Activated CD8-positive, alpha-beta T cell treated with anti-CD3 and anti-CD28 coated beads for 36 hours (primary cell): ENCODE data around the gene GPR85. TPM values are rescaled to one million over a fixed set of nuclear protein-coding genes. Genes with fewer than 3 reads are reported as not detected.

Experiments used
- ATAC-seq: fragments of 200-7000 bp; cut with Tn5 transposase; one replicate; pipeline ENCODE4 v1.10.0; 2021; ENCODE audit warnings: mild to moderate bottlenecking, moderate library complexity
- CTCF ChIA-PET: fragments of 350-600 bp; sonication (Branson Sonifier 250); formaldehyde crosslinking; loops from one replicate; lab custom pipeline; 2021; ENCODE audit warnings: antibody characterized with exemption; lab: Charles Lee
- POLR2A ChIA-PET: fragments of 350-600 bp; sonication (Branson Sonifier 250); formaldehyde crosslinking; loops from one replicate; lab custom pipeline; 2021; ENCODE audit warnings: antibody characterized with exemption; lab: Charles Lee
- DNase-seq: peaks from one replicate; pipeline ENCODE4 v3.0.0-alpha.2; 2020
- H3K27ac Mint-ChIP-seq: one replicate; pipeline ENCODE4 v1.8.0; 2021; ENCODE audit warnings: mild to moderate bottlenecking, mixed read lengths
- H3K27me3 Mint-ChIP-seq: one replicate; pipeline ENCODE4 v1.8.0; 2021; ENCODE audit warnings: mixed read lengths
- H3K36me3 Mint-ChIP-seq: one replicate; pipeline ENCODE4 v1.8.0; 2021; ENCODE audit warnings: low read depth, mixed read lengths
- H3K4me1 Mint-ChIP-seq: one replicate; pipeline ENCODE4 v1.8.0; 2021; ENCODE audit warnings: low read depth, mixed read lengths
- H3K4me3 Mint-ChIP-seq: one replicate; pipeline ENCODE4 v1.8.0; 2021; ENCODE audit warnings: mild to moderate bottlenecking, moderate library complexity, mixed read lengths
- H3K9me3 Mint-ChIP-seq: one replicate; pipeline ENCODE4 v1.8.0; 2021; ENCODE audit warnings: mixed read lengths
- CTCF ChIP-seq: fragments of 200-600 bp; IDR thresholded peaks from one replicate; pipeline ENCODE4 v1.8.0; 2022; ENCODE audit warnings: antibody characterized with exemption, mild to moderate bottlenecking
- intact Hi-C: fragments of 100-400 bp; cut with micrococcal nuclease; formaldehyde crosslinking; loops from one replicate; pipeline ENCODE4 v1.10.0; 2022
- total RNA-seq, 2 experiments: library from RNA; stranded (reverse); gene quantifications; one replicate each; pipeline ENCODE4 v1.2.3, GENCODE V29; 2021

The GPR85 gene
- total RNA-seq, 2 experiments from 2014 or later, result not detected

- ChIA-PET CTCF (no interaction called here), POLR2A (no interaction called here)
- H3K4me3 Mint-ChIP-seq, result no peak overlapping the region
- H3K36me3 Mint-ChIP-seq, result peaks cover 27% of the 10 kb centered on the region
- no peak overlapping the region for H3K27ac Mint-ChIP-seq
- ATAC-seq, result no peak
- TF ChIP-seq CTCF, result no peak
- DNase-seq, result peak; percentile 6
- intact Hi-C loops, result no loop called here
- no peaks in the 10 kb centered on the region for H3K9me3 Mint-ChIP-seq
- peaks cover 10% of the 10 kb centered on the region for H3K4me1 Mint-ChIP-seq
- H3K27me3 Mint-ChIP-seq, result no peaks in the 10 kb centered on the region
These were observed 27.3 kb upstream of the GPR85 start for GRCh38 chr7:113113912-113114311.

DNA sequence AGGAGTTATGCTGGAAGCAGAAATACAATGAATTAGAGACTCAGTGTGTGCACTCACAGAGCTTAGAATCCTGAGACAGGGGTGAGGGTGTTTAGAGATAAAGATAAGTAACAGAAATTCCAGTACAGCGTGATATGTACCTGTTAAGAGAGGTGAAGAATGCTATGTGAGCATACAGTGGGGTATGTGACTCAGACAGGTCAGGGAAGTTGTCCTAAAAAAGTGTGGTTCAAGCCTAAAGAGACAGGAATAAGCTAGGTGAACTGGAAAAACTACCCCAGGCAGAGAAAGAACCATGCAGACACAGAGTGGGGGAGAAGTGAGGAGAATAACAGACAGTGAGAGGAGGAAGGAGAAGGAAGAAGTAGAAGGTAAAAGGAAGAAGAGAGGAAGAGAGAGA is 23.1 kb upstream of the GPR85 start:
- DNase-seq (no peak), ATAC-seq (no peak)
- TF ChIP-seq CTCF, result no peak
- H3K4me1 Mint-ChIP-seq, result no peaks in the 10 kb centered on the region
- H3K27me3 Mint-ChIP-seq, result peaks cover 2% of the 10 kb centered on the region
- H3K4me3 Mint-ChIP-seq, result no peak overlapping the region
- peaks cover 9% of the 10 kb centered on the region for H3K36me3 Mint-ChIP-seq
- H3K9me3 Mint-ChIP-seq, result no peaks in the 10 kb centered on the region
- intact Hi-C loops, result no loop called here
- H3K27ac Mint-ChIP-seq, result no peak overlapping the region
- POLR2A ChIA-PET, result no interaction called here
- CTCF ChIA-PET, result no interaction called here

- Mint-ChIP-seq H3K36me3 (no peaks in the 10 kb centered on the region), H3K27me3 (peaks cover 8% of the 10 kb centered on the region), H3K9me3 (no peaks in the 10 kb centered on the region), H3K4me1 (no peaks in the 10 kb centered on the region), H3K27ac (no peak overlapping the region), H3K4me3 (no peak overlapping the region)
- no peak for TF ChIP-seq CTCF
- ChIA-PET CTCF (no interaction called here), POLR2A (no interaction called here)
- DNase-seq (no peak), ATAC-seq (no peak)
- intact Hi-C loops, result no loop called here
These were observed 13.5 kb upstream of the GPR85 start for GRCh38 chr7:113100121-113100603.

DNA sequence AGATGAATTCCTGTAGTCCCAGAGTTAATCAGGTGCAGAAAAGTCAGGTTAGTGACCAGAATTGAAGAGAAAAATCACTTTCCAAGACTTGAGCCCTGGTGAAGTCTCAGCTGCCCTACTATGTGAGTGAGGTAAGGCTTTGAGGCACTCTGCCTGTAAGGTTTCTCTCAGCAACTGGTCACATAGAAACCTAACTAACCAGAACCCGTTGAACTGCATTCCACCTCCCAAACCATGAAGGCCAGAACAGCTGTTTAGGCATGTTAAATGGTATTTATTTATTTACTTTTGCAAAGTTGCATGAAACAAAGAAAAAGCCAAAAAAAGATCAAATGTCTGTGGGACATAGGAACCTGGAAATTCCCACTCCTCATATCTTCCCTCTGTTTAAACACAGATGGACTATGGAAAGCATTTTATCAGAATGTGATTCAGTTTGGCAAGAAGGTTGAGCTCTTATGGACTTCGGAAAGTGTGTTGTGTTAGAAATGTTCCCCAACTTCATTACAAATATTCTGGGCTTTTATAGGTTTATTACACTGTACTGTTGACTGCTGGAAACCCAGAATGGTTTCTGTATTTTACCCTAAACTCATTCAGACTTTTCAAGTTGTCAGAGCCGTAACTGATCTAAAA is 12.8 kb upstream of the GPR85 start:
- CTCF ChIA-PET, result no interaction called here
- no peak for ATAC-seq

More for the DNA sequence above, 12.8 kb upstream of the GPR85 start:
- intact Hi-C loops, result no loop called here
- no peak overlapping the region for H3K27ac Mint-ChIP-seq
- H3K27me3 Mint-ChIP-seq, result peaks cover 9% of the 10 kb centered on the region
- H3K4me1 Mint-ChIP-seq, result no peaks in the 10 kb centered on the region
- no peak for TF ChIP-seq CTCF
- no peak overlapping the region for H3K4me3 Mint-ChIP-seq
- no peaks in the 10 kb centered on the region for H3K36me3 Mint-ChIP-seq
- no peak for DNase-seq
- no peaks in the 10 kb centered on the region for H3K9me3 Mint-ChIP-seq
- POLR2A ChIA-PET, result no interaction called here
